AG04449 (cell line): Measurements from ENCODE around the gene MYLK4.
A peak's percentile ranks its signal among the peaks of the same experiment; 100 is the strongest.

Experiments used
- CTCF ChIA-PET: fragments of 350-600 bp; formaldehyde crosslinking; extraction: SDS; loops from one replicate; lab custom pipeline; 2021; ENCODE audit warnings: antibody characterized with exemption; lab: Yijun Ruan, JAX
- POLR2A ChIA-PET: fragments of 400-600, 350-600 bp; formaldehyde crosslinking; extraction: SDS; loops from one replicate; lab custom pipeline; 2020; ENCODE audit warnings: antibody characterized with exemption, inconsistent platforms; lab: Yijun Ruan, JAX
- DNase-seq: peaks from one replicate; pipeline ENCODE4 v3.0.0-alpha.2; 2010; ENCODE audit warnings: low read depth, low spot score
- H3K4me3 ChIP-seq: 2 replicates; pipeline ENCODE4 v1.5.1; 2011; ENCODE audit warnings: low read depth, mild to moderate bottlenecking, control low read depth, low read length
- TF ChIP-seq, protein P1 (sequence below): IDR thresholded peaks from one replicate; pipeline ENCODE4 v1.5.1; 2011; ENCODE audit warnings: mild to moderate bottlenecking, moderate library complexity, low read length, control low read depth, inconsistent platforms; ENCODE audit not compliant: insufficient read depth; ENCODE audit errors: missing control alignments

Gene MYLK4

DNA sequence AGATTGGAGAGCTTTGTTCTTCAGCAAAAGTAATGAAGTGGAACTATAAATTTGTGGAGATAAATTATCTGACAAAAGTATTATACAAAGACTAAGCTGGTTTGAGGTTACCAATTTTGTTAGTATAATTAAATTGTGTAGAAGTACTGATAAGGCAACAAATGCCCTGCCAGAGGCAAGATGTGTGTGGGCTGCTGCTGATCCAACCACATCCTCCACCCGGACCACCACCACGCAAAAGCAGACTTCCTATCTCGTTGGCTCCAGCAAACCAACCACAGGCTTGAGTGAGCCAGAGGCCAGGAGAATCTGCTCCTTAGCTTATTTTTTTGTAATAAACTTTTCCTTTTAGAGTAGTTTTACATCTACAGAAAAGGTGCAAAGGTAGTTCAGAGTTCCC lies 1.1 kb upstream of the MYLK4 start:
- no peak for DNase-seq
- TF ChIP-seq, protein P1, sequence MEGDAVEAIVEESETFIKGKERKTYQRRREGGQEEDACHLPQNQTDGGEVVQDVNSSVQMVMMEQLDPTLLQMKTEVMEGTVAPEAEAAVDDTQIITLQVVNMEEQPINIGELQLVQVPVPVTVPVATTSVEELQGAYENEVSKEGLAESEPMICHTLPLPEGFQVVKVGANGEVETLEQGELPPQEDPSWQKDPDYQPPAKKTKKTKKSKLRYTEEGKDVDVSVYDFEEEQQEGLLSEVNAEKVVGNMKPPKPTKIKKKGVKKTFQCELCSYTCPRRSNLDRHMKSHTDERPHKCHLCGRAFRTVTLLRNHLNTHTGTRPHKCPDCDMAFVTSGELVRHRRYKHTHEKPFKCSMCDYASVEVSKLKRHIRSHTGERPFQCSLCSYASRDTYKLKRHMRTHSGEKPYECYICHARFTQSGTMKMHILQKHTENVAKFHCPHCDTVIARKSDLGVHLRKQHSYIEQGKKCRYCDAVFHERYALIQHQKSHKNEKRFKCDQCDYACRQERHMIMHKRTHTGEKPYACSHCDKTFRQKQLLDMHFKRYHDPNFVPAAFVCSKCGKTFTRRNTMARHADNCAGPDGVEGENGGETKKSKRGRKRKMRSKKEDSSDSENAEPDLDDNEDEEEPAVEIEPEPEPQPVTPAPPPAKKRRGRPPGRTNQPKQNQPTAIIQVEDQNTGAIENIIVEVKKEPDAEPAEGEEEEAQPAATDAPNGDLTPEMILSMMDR: no peak
- POLR2A ChIA-PET: no interaction called here
- CTCF ChIA-PET: interaction anchor here (1.1 to 10.7 kb wide), 8 partner anchors 8 to 1155 kb away, joined by 3 to 189 read pairs (median 5); partner anchors contain the start of gene WRNIP1
- H3K4me3 ChIP-seq: no peak overlapping the region

DNA sequence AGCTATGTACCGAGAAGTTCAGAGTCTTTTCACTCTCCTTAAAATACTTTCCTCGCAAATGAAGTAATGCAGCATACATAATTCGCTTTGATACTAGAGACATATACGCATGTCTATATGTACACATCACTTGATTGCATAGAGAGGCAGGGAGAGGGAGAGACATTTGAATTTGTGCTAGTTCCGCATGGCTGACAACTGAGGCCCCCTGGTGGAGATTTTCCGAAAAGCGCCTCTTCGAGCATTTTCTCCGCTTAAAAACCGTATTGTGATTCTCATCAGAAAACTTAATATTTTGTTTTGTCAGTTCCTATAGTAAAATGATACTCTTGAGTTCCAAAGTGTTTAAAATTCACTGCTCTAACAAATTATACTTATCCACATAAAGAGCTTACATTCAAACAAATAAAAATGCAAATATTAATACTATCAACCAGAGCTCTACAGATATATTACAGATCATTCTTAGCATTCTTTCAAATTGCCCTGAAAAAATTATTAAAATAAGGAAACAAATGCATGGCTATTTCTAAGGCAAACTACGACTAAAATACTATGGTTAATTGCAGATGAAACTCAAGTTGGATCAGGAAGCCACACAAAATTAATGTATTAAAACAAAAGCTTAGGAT lies 637 bp downstream of the MYLK4 start:
- TF ChIP-seq, protein P1: peak; percentile 68
- DNase-seq: no peak
- ChIA-PET POLR2A (no interaction called here), CTCF (interaction anchor here (0.6 to 10.7 kb wide), 34 partner anchors 12 to 1187 kb away, joined by 3 to 189 read pairs (median 4); partner anchors contain the start of gene WRNIP1)
- H3K4me3 ChIP-seq: no peak overlapping the region

DNA sequence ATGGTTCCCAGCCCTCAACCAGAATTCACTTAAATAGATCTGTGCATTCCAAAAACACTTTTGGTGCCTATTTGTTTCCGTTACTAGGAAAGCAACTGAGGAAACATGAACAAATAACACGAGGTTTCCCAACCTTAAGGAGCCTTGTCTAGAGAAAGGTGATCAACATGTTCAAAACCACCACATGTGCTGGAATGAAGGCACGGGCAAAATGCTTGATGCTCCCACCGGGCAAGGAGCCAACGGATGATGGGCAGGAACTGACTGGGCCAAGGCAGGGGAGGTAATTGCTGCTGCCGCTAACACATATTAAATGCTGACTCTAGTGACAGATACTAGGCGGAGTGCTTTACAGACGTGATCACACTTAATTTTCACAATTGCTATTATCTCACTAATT lies 2.5 kb downstream of the MYLK4 start:
- CTCF ChIA-PET: interaction anchor here (5.1 to 10.7 kb wide), 3 partner anchors 10 to 1151 kb away, joined by 106 to 189 read pairs (median 143); partner anchors contain the start of gene WRNIP1
- no peak overlapping the region for H3K4me3 ChIP-seq
- no peak for DNase-seq
- POLR2A ChIA-PET: no interaction called here
- TF ChIP-seq, protein P1: no peak

DNA sequence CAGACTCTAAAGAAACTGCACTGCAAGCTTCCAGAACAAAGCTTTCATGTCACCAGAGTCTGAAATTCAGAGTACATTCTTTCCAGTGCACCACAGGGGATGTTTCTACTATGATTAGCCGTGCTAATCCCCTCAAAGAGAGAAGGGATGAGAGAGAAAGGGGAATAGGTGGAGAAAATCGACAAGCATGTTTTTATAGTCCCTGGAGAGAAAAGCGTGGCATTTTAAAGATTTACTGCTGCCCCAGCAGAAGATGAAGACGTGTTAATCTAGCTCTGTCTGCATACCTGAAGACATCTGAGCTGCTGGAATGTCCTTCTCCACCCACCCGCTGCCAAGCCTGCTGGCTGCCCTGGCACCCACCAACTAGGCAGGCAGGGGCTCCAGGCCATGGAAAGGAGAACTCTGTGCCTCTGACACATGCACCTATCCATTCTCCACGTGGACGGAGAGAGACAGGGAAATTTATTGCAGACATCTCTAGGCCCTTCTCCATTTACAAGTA lies 4.1 kb downstream of the MYLK4 start:
- POLR2A ChIA-PET: no interaction called here
- CTCF ChIA-PET: interaction anchor here (1.0 to 6.3 kb wide), 6 partner anchors 8 to 19 kb away, joined by 3 to 143 read pairs (median 6); no protein-coding TSS in a partner anchor
- TF ChIP-seq, protein P1: no peak
- H3K4me3 ChIP-seq: no peak overlapping the region
- no peak for DNase-seq

DNA sequence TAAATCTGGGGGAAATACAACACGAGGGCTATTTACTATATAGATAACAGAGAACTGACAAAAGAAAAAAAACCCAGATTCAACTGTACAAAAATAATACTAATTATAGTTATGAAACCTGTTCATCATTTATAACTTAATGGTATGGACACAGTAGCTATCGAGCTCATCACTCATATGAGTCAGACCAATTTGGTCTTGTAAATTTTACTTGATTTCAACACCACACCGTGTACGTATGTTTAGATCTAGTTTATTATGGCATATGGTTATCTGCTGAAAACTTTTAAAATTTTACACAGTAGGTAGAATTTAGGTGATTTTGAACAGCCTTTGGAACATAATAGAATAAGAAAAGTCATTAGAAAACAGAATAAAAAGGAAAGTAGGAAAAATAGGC lies 5.5 kb downstream of the MYLK4 start:
- no peak overlapping the region for H3K4me3 ChIP-seq
- DNase-seq: no peak
- CTCF ChIA-PET: interaction anchor here (1.0 to 4.2 kb wide), 4 partner anchors 11 to 1149 kb away, joined by 3 to 20 read pairs (median 7); no protein-coding TSS in a partner anchor
- TF ChIP-seq, protein P1: no peak
- POLR2A ChIA-PET: no interaction called here

DNA sequence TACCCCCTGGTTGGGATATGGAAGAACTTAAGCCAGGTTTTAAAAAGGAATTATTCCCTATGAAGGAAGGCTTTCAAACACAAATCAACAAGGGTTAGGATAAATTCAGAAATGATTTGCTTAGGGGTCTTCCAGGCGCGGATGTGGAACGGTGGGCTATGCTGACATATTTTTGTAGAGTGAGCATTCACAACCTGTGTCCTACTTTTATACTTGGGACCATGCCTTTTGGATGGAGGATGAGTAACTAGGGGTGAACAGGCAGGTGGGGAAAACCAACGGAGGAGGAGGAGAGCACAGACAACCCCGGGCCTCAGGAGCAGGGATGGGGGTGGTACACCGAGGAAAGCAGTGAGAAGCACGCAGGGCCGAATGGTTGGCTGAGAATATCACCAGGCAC lies 5.9 kb downstream of the MYLK4 start:
- CTCF ChIA-PET: interaction anchor here (1.0 to 4.2 kb wide), 6 partner anchors 10 to 1149 kb away, joined by 3 to 20 read pairs (median 6); no protein-coding TSS in a partner anchor
- no peak for DNase-seq
- H3K4me3 ChIP-seq: no peak overlapping the region
- TF ChIP-seq, protein P1: no peak
- POLR2A ChIA-PET: no interaction called here
